Measurements from ENCODE around the gene USF2.
A peak's percentile ranks its signal among the peaks of the same experiment; 100 is the strongest.
"Not testable (repeated sequence)": the region's sequence is repeated elsewhere in the genome, so short reads cannot be mapped to it uniquely, and the experiment has no call there.

USF2 gene

GRCh38 chr19:35228177-35228930, 40.4 kb upstream of the USF2 start, which contains the start of gene FAM187B:
Gene FAM187B, minus strand, starts transcription at chr19:35228739. Its CDS starts 59 bp downstream, at chr19:35228680.
- Histone ChIP-seq H3K4me1 (ENCODE audit: control insufficient read depth, insufficient read depth, low read length) (peaks cover 21% of the 10 kb centered on the region), H3K27me3 (ENCODE audit: control insufficient read depth, insufficient read depth, low read length) (no peaks in the 10 kb centered on the region), H3K9me3 (ENCODE audit: control insufficient read depth, low read length) (no peaks in the 10 kb centered on the region), H3K9ac (ENCODE audit: low read length) (no peak within 1 kb of the TSS), H3K36me3 (ENCODE audit: control insufficient read depth, insufficient read depth, low read length) (no peaks in the 10 kb centered on the region), H3K4me3 (ENCODE audit: low read length) (no peak within 1 kb of the TSS)

GRCh38 chr19:35229601-35230000, 39.2 kb upstream of the USF2 start:
- Histone ChIP-seq H3K4me3 (ENCODE audit: low read length) (no peak overlapping the region), H3K9me3 (ENCODE audit: control insufficient read depth, low read length) (no peaks in the 10 kb centered on the region), H3K27me3 (ENCODE audit: control insufficient read depth, insufficient read depth, low read length) (no peaks in the 10 kb centered on the region), H3K9ac (ENCODE audit: low read length) (no peak overlapping the region), H3K36me3 (ENCODE audit: control insufficient read depth, insufficient read depth, low read length) (no peaks in the 10 kb centered on the region), H3K4me1 (ENCODE audit: control insufficient read depth, insufficient read depth, low read length) (peaks cover 13% of the 10 kb centered on the region)

- Histone ChIP-seq H3K4me1 (ENCODE audit: control insufficient read depth, insufficient read depth, low read length) (no peaks in the 10 kb centered on the region), H3K27me3 (ENCODE audit: control insufficient read depth, insufficient read depth, low read length) (no peaks in the 10 kb centered on the region), H3K9me3 (ENCODE audit: control insufficient read depth, low read length) (no peaks in the 10 kb centered on the region), H3K9ac (ENCODE audit: low read length) (no peak overlapping the region), H3K36me3 (ENCODE audit: control insufficient read depth, insufficient read depth, low read length) (no peaks in the 10 kb centered on the region), H3K4me3 (ENCODE audit: low read length) (no peak overlapping the region)
These were observed 36.7 kb upstream of the USF2 start for GRCh38 chr19:35231956-35232645.

GRCh38 chr19:35232912-35233311, 35.9 kb upstream of the USF2 start:
- Histone ChIP-seq H3K36me3 (ENCODE audit: control insufficient read depth, insufficient read depth, low read length) (no peaks in the 10 kb centered on the region), H3K9me3 (ENCODE audit: control insufficient read depth, low read length) (no peaks in the 10 kb centered on the region), H3K9ac (ENCODE audit: low read length) (no peak overlapping the region), H3K4me3 (ENCODE audit: low read length) (no peak overlapping the region), H3K4me1 (ENCODE audit: control insufficient read depth, insufficient read depth, low read length) (no peaks in the 10 kb centered on the region), H3K27me3 (ENCODE audit: control insufficient read depth, insufficient read depth, low read length) (no peaks in the 10 kb centered on the region)

GRCh38 chr19:35236638-35237400, 31.9 kb upstream of the USF2 start:
- Histone ChIP-seq H3K4me3 (ENCODE audit: low read length) (no peak overlapping the region), H3K9ac (ENCODE audit: low read length) (no peak overlapping the region), H3K9me3 (ENCODE audit: control insufficient read depth, low read length) (no peaks in the 10 kb centered on the region), H3K27me3 (ENCODE audit: control insufficient read depth, insufficient read depth, low read length) (no peaks in the 10 kb centered on the region), H3K4me1 (ENCODE audit: control insufficient read depth, insufficient read depth, low read length) (no peaks in the 10 kb centered on the region), H3K36me3 (ENCODE audit: control insufficient read depth, insufficient read depth, low read length) (no peaks in the 10 kb centered on the region)

GRCh38 chr19:35239597-35239996, 29.2 kb upstream of the USF2 start:
- not testable (repeated sequence) for H3K9me3 ChIP-seq (ENCODE audit: control insufficient read depth, low read length); H3K4me3 ChIP-seq (ENCODE audit: low read length); H3K36me3 ChIP-seq (ENCODE audit: control insufficient read depth, insufficient read depth, low read length); H3K27me3 ChIP-seq (ENCODE audit: control insufficient read depth, insufficient read depth, low read length); H3K9ac ChIP-seq (ENCODE audit: low read length); H3K4me1 ChIP-seq (ENCODE audit: control insufficient read depth, insufficient read depth, low read length)

GRCh38 chr19:35240327-35240726, 28.4 kb upstream of the USF2 start:
- H3K4me1 ChIP-seq (ENCODE audit: control insufficient read depth, insufficient read depth, low read length) = no peaks in the 10 kb centered on the region
- no peaks in the 10 kb centered on the region for H3K27me3 ChIP-seq (ENCODE audit: control insufficient read depth, insufficient read depth, low read length)
- H3K9me3 ChIP-seq (ENCODE audit: control insufficient read depth, low read length) = no peaks in the 10 kb centered on the region
- no peak overlapping the region for H3K9ac ChIP-seq (ENCODE audit: low read length)
- no peaks in the 10 kb centered on the region for H3K36me3 ChIP-seq (ENCODE audit: control insufficient read depth, insufficient read depth, low read length)
- H3K4me3 ChIP-seq (ENCODE audit: low read length) = no peak overlapping the region

GRCh38 chr19:35241417-35241816, 27.3 kb upstream of the USF2 start:
- no peaks in the 10 kb centered on the region for H3K4me1 ChIP-seq (ENCODE audit: control insufficient read depth, insufficient read depth, low read length)
- no peak overlapping the region for H3K9ac ChIP-seq (ENCODE audit: low read length)
- no peaks in the 10 kb centered on the region for H3K9me3 ChIP-seq (ENCODE audit: control insufficient read depth, low read length)
- H3K36me3 ChIP-seq (ENCODE audit: control insufficient read depth, insufficient read depth, low read length) = no peaks in the 10 kb centered on the region
- H3K4me3 ChIP-seq (ENCODE audit: low read length) = no peak overlapping the region
- H3K27me3 ChIP-seq (ENCODE audit: control insufficient read depth, insufficient read depth, low read length) = no peaks in the 10 kb centered on the region

- Histone ChIP-seq H3K4me1 (ENCODE audit: control insufficient read depth, insufficient read depth, low read length) (peaks cover 24% of the 10 kb centered on the region), H3K36me3 (ENCODE audit: control insufficient read depth, insufficient read depth, low read length) (peaks cover 3% of the 10 kb centered on the region), H3K27me3 (ENCODE audit: control insufficient read depth, insufficient read depth, low read length) (peaks cover 11% of the 10 kb centered on the region), H3K9me3 (ENCODE audit: control insufficient read depth, low read length) (no peaks in the 10 kb centered on the region), H3K4me3 (ENCODE audit: low read length) (no peak overlapping the region), H3K9ac (ENCODE audit: low read length) (no peak overlapping the region)
These were observed 22.2 kb upstream of the USF2 start for GRCh38 chr19:35246466-35247092.

- Histone ChIP-seq H3K27me3 (ENCODE audit: control insufficient read depth, insufficient read depth, low read length) (peaks cover 11% of the 10 kb centered on the region), H3K4me1 (ENCODE audit: control insufficient read depth, insufficient read depth, low read length) (peaks cover 24% of the 10 kb centered on the region), H3K9me3 (ENCODE audit: control insufficient read depth, low read length) (no peaks in the 10 kb centered on the region), H3K9ac (ENCODE audit: low read length) (peak overlapping the region; percentile 88), H3K36me3 (ENCODE audit: control insufficient read depth, insufficient read depth, low read length) (peaks cover 3% of the 10 kb centered on the region), H3K4me3 (ENCODE audit: low read length) (peak overlapping the region; percentile 89)
These were observed 21.0 kb upstream of the USF2 start for GRCh38 chr19:35247526-35248309.
